GM21360 (cell line): Measurements from ENCODE around the gene PTPRZ1.

ENCODE experiments used
- ATAC-seq: cut with Tn5 transposase; IDR thresholded peaks from one replicate; pipeline ENCODE4 v1.9.1; 2021; ENCODE audit warnings: mild to moderate bottlenecking, moderate library complexity; ENCODE audit not compliant: unreplicated experiment

The PTPRZ1 gene

GRCh38 chr7:121872831-121873288 is at the start of gene PTPRZ1:
Gene PTPRZ1 (plus strand): TSS chr7:121873161. CDS start chr7:121873500, 339 bp downstream.
- no peak for ATAC-seq

GRCh38 chr7:121824276-121824675 is 48.7 kb upstream of the PTPRZ1 start:
- no peak for ATAC-seq

GRCh38 chr7:121831351-121831750 is 41.6 kb upstream of the PTPRZ1 start:
- no peak for ATAC-seq

- ATAC-seq = no peak
Observed at GRCh38 chr7:121831801-121832200, 41.2 kb upstream of the PTPRZ1 start.

GRCh38 chr7:121832347-121832746 is 40.6 kb upstream of the PTPRZ1 start:
- ATAC-seq = no peak

GRCh38 chr7:121833991-121834390 is 39.0 kb upstream of the PTPRZ1 start:
- no peak for ATAC-seq

GRCh38 chr7:121837462-121837861 is 35.5 kb upstream of the PTPRZ1 start:
- ATAC-seq = no peak

GRCh38 chr7:121847041-121847440 is 25.9 kb upstream of the PTPRZ1 start:
- no peak for ATAC-seq

- no peak for ATAC-seq
Observed at GRCh38 chr7:121853307-121853706, 19.7 kb upstream of the PTPRZ1 start.

GRCh38 chr7:121860953-121861352 is 12.0 kb upstream of the PTPRZ1 start:
- ATAC-seq = no peak

- no peak for ATAC-seq
Observed at GRCh38 chr7:121862591-121862990, 10.4 kb upstream of the PTPRZ1 start.

GRCh38 chr7:121871188-121871587 is 1.8 kb upstream of the PTPRZ1 start:
- no peak for ATAC-seq

GRCh38 chr7:121873289-121874194 is 581 bp downstream of the PTPRZ1 start:
- ATAC-seq = no peak

GRCh38 chr7:121874298-121874697 is 1.3 kb downstream of the PTPRZ1 start:
- no peak for ATAC-seq

- no peak for ATAC-seq
Observed at GRCh38 chr7:121875203-121875602, 2.2 kb downstream of the PTPRZ1 start.

- ATAC-seq = no peak
Observed at GRCh38 chr7:121876656-121877500, 3.9 kb downstream of the PTPRZ1 start.

GRCh38 chr7:121878918-121879464 is 6.0 kb downstream of the PTPRZ1 start:
- no peak for ATAC-seq

GRCh38 chr7:121879544-121879943 is 6.6 kb downstream of the PTPRZ1 start:
- ATAC-seq = no peak

GRCh38 chr7:121882731-121883130 is 9.8 kb downstream of the PTPRZ1 start:
- no peak for ATAC-seq

- ATAC-seq = no peak
Observed at GRCh38 chr7:121885166-121885920, 12.4 kb downstream of the PTPRZ1 start.

GRCh38 chr7:121887634-121888033 is 14.7 kb downstream of the PTPRZ1 start:
- no peak for ATAC-seq
